K562 (cell line): ENCODE measurements around the gene TNPO2. TPM values are rescaled to one million over a fixed set of nuclear protein-coding genes. Genes with fewer than 3 reads are reported as not detected.

ENCODE experiments used
- CCAR2 ChIP-seq: fragments of 200-400 bp; formaldehyde crosslinking; IDR thresholded peaks from 2 replicates; pipeline ENCODE4 v1.6.1; 2017; ENCODE audit warnings: mild to moderate bottlenecking, low read depth, low read length
- ETS1 ChIP-seq: conservative IDR thresholded peaks from 2 replicates; pipeline ENCODE4 v1.6.1; 2011; ENCODE audit warnings: low read depth, mild to moderate bottlenecking, low read length; ENCODE audit not compliant: control insufficient read depth
- JUNB ChIP-seq: fragments of 450-650 bp; formaldehyde crosslinking; conservative IDR thresholded peaks from 2 replicates; pipeline ENCODE4 v1.4.0; 2020; ENCODE audit warnings: mild to moderate bottlenecking
- PML ChIP-seq: IDR thresholded peaks from 2 replicates; pipeline ENCODE4 v1.6.1; 2012; ENCODE audit warnings: low read length, inconsistent platforms
- POLR3A ChIP-seq: IDR thresholded peaks from 2 replicates; pipeline ENCODE4 v1.6.1; 2011; ENCODE audit warnings: borderline replicate concordance, mild to moderate bottlenecking, moderate library complexity; ENCODE audit not compliant: insufficient read length, insufficient read depth; ENCODE audit errors: extremely low read depth
- RERE ChIP-seq: sonication (generic); formaldehyde crosslinking; IDR thresholded peaks from 2 replicates; pipeline ENCODE4 v1.8.0; 2023; ENCODE audit warnings: missing genetic modification reagents, mild to moderate bottlenecking, borderline replicate concordance
- RFX1 ChIP-seq: fragments of 450-650 bp; IDR thresholded peaks from 2 replicates; pipeline ENCODE4 v1.6.1; 2016; ENCODE audit warnings: mild to moderate bottlenecking, moderate library complexity
- SMAD4 ChIP-seq: fragments of 250-450 bp; sonication (Bioruptor Pico); conservative IDR thresholded peaks from 2 replicates; pipeline ENCODE4 v1.8.0; 2021; ENCODE audit warnings: inconsistent platforms, mild to moderate bottlenecking, moderate library complexity
- SMARCC2 ChIP-seq: fragments of 450-650 bp; IDR thresholded peaks from 2 replicates; pipeline ENCODE4 v1.6.1; 2017; ENCODE audit warnings: antibody characterized with exemption, moderate library complexity, mild to moderate bottlenecking, low read depth
- SNAPC5 ChIP-seq: fragments of 250-450 bp; sonication (Bioruptor Pico); IDR thresholded peaks from 2 replicates; pipeline ENCODE4 v1.8.0; 2021; ENCODE audit warnings: moderate library complexity, mild to moderate bottlenecking, inconsistent platforms
- TGIF2 ChIP-seq: sonication (generic); formaldehyde crosslinking; IDR thresholded peaks from 2 replicates; pipeline ENCODE4 v1.8.1; 2022; ENCODE audit warnings: mild to moderate bottlenecking, missing genetic modification reagents, moderate library complexity
- ZKSCAN1 ChIP-seq: fragments of 150-350 bp; IDR thresholded peaks from 2 replicates; pipeline ENCODE4 v1.6.1; 2016; ENCODE audit warnings: low read depth, low read length
- ZNF143 ChIP-seq: sonication (generic); formaldehyde crosslinking; IDR thresholded peaks from 2 replicates; pipeline ENCODE4 v1.9.0; 2022; ENCODE audit warnings: mild to moderate bottlenecking, missing genetic modification reagents
- ZNF354B ChIP-seq: fragments of 250-450 bp; sonication (Bioruptor Pico); IDR thresholded peaks from 2 replicates; pipeline ENCODE4 v1.4.0; 2020
- polyA plus RNA-seq, 8 experiments: library from polyadenylated mRNA; depleted of rRNA in 4 of 8; stranded (reverse) in 5 of 8; unstranded in 3 of 8; fragments of >200 nt; fragmentation: Nextera tagmentation in 2 of 8; fragmentation: Illumina TruSeq in 1 of 8; extraction: Ambion mirVana in 2 of 8; extraction: Trizol in 1 of 8; gene quantifications; 2 replicates each; pipeline versions ENCODE4 v1.2.1 to v1.2.3, GENCODE V29; 2011 to 2014; ENCODE audit warnings: inconsistent platforms in 1 of 8, missing spikeins in 1 of 8
- total RNA-seq, 7 experiments: library from RNA; depleted of rRNA in 6 of 7; stranded (reverse); fragments of >200 nt in 6 of 7; fragmentation: Illumina TruSeq in 2 of 7; extraction: Trizol in 2 of 7; gene quantifications; 2 replicates each; pipeline versions ENCODE4 v1.2.1 to v1.2.3, GENCODE V29; 2011 to 2021; ENCODE audit warnings: low replicate concordance in 1 of 7
- TF ChIP-seq, protein P1 (sequence below): sonication (generic); formaldehyde crosslinking; IDR thresholded peaks from 2 replicates; pipeline ENCODE4 v1.5.0; 2020; ENCODE audit warnings: missing genetic modification reagents
- TF ChIP-seq, protein P2 (sequence below): IDR thresholded peaks from 3 replicates; pipeline ENCODE4 v1.6.1; 2011; ENCODE audit warnings: borderline replicate concordance, mild to moderate bottlenecking, moderate library complexity; ENCODE audit not compliant: insufficient read length; ENCODE audit errors: extremely low read depth

Gene TNPO2
- total and polyA plus RNA-seq, 9 of the 15 experiments (the other 6 are each of a cell fraction or from before 2014, with no cell fraction given): 6.0 to 126 (median 53.8) TPM

- TF ChIP-seq ZKSCAN1 (no peak), ZNF143 (CRISPR knock-in tag) (no peak), POLR3A (no peak), JUNB (CRISPR knock-in tag) (no peak), TGIF2 (CRISPR knock-in tag) (no peak), RFX1 (peak; percentile 96), ETS1 (peak; percentile 60; the same call in 1 of the 2 replicates), CCAR2 (no peak), PML (peak; percentile 59), SMARCC2 (no peak), RERE (no peak), SMAD4 (CRISPR knock-in tag) (no peak), ZNF354B (CRISPR knock-in tag) (no peak), SNAPC5 (CRISPR knock-in tag) (no peak)
- TF ChIP-seq, protein P1, sequence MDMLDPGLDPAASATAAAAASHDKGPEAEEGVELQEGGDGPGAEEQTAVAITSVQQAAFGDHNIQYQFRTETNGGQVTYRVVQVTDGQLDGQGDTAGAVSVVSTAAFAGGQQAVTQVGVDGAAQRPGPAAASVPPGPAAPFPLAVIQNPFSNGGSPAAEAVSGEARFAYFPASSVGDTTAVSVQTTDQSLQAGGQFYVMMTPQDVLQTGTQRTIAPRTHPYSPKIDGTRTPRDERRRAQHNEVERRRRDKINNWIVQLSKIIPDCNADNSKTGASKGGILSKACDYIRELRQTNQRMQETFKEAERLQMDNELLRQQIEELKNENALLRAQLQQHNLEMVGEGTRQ (CRISPR knock-in tag): peak; percentile 99
- TF ChIP-seq, protein P2, sequence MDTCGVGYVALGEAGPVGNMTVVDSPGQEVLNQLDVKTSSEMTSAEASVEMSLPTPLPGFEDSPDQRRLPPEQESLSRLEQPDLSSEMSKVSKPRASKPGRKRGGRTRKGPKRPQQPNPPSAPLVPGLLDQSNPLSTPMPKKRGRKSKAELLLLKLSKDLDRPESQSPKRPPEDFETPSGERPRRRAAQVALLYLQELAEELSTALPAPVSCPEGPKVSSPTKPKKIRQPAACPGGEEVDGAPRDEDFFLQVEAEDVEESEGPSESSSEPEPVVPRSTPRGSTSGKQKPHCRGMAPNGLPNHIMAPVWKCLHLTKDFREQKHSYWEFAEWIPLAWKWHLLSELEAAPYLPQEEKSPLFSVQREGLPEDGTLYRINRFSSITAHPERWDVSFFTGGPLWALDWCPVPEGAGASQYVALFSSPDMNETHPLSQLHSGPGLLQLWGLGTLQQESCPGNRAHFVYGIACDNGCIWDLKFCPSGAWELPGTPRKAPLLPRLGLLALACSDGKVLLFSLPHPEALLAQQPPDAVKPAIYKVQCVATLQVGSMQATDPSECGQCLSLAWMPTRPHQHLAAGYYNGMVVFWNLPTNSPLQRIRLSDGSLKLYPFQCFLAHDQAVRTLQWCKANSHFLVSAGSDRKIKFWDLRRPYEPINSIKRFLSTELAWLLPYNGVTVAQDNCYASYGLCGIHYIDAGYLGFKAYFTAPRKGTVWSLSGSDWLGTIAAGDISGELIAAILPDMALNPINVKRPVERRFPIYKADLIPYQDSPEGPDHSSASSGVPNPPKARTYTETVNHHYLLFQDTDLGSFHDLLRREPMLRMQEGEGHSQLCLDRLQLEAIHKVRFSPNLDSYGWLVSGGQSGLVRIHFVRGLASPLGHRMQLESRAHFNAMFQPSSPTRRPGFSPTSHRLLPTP: no peak
Observed at GRCh38 chr19:12736995-12737834, 13.5 kb upstream of the TNPO2 start, which contains the start of gene GET3 (continued).
